NCI-H226 (cell line): ENCODE results near the gene FBXO27.
"Not testable (repeated sequence)": the region's sequence is repeated elsewhere in the genome, so short reads cannot be mapped to it uniquely, and the experiment has no call there.

Source experiments
- DNase-seq: peaks from one replicate; pipeline ENCODE4 v3.0.0-alpha.2; 2015

The FBXO27 gene

GRCh38 chr19:39037194-39037593 is 4.8 kb upstream of the FBXO27 start:
- no peak for DNase-seq

GRCh38 chr19:39036581-39036980 is 4.2 kb upstream of the FBXO27 start:
- no peak for DNase-seq

- peak; percentile 99 for DNase-seq
These were observed 834 bp downstream of the FBXO27 start for GRCh38 chr19:39031368-39032062.

- DNase-seq = peak; percentile 61
These were observed 1.4 kb downstream of the FBXO27 start for GRCh38 chr19:39030854-39031367.

- DNase-seq = no peak
These were observed 7.3 kb downstream of the FBXO27 start for GRCh38 chr19:39024875-39025641.

- no peak for DNase-seq
These were observed 11.3 kb downstream of the FBXO27 start for GRCh38 chr19:39021063-39021462.

GRCh38 chr19:39017646-39018045 is 14.7 kb downstream of the FBXO27 start:
- DNase-seq = no peak

GRCh38 chr19:39017026-39017425 is 15.3 kb downstream of the FBXO27 start:
- no peak for DNase-seq

- no peak for DNase-seq
These were observed 18.3 kb downstream of the FBXO27 start for GRCh38 chr19:39014037-39014436.

GRCh38 chr19:39009001-39009400 is 23.3 kb downstream of the FBXO27 start:
- no peak for DNase-seq

- no peak for DNase-seq
These were observed 24.2 kb downstream of the FBXO27 start for GRCh38 chr19:39008137-39008536.

GRCh38 chr19:39007096-39007495 is 25.3 kb downstream of the FBXO27 start:
- DNase-seq = no peak

- no peak for DNase-seq
These were observed 27.9 kb downstream of the FBXO27 start for GRCh38 chr19:39004403-39004802.

- no peak for DNase-seq
These were observed 28.6 kb downstream of the FBXO27 start for GRCh38 chr19:39003796-39004195.

GRCh38 chr19:39003188-39003587 is 29.2 kb downstream of the FBXO27 start:
- no peak for DNase-seq

GRCh38 chr19:39001041-39001440 is 31.3 kb downstream of the FBXO27 start:
- DNase-seq = no peak

GRCh38 chr19:38997576-38997975 is 34.8 kb downstream of the FBXO27 start:
- DNase-seq = not testable (repeated sequence)

- DNase-seq = peak; percentile 76
These were observed 39.1 kb downstream of the FBXO27 start for GRCh38 chr19:38993271-38993670.

- DNase-seq = no peak
These were observed 41.2 kb downstream of the FBXO27 start for GRCh38 chr19:38990949-38991697.

- not testable (repeated sequence) for DNase-seq
These were observed 42.7 kb downstream of the FBXO27 start for GRCh38 chr19:38989614-38990013.

- no peak for DNase-seq
These were observed 43.2 kb downstream of the FBXO27 start for GRCh38 chr19:38989066-38989605.

- DNase-seq = not testable (repeated sequence)
These were observed 43.7 kb downstream of the FBXO27 start for GRCh38 chr19:38988627-38989026.

- not testable (repeated sequence) for DNase-seq
These were observed 44.6 kb downstream of the FBXO27 start for GRCh38 chr19:38987745-38988144.
